ENCODE data around the gene C10orf90.
A peak's percentile ranks its signal among the peaks of the same experiment; 100 is the strongest.

The C10orf90 gene

GRCh38 chr10:126670056-126670894 is at the start of gene C10orf90:
Gene C10orf90, minus strand, starts transcription at chr10:126670693. Its CDS starts 213 bp downstream, at chr10:126670480.
- no peak for DNase-seq (ENCODE audit: low spot score)

- DNase-seq (ENCODE audit: low spot score): no peak
Observed at GRCh38 chr10:126716366-126716765, 45.9 kb upstream of the C10orf90 start.

- DNase-seq (ENCODE audit: low spot score): no peak
Observed at GRCh38 chr10:126713594-126713993, 43.1 kb upstream of the C10orf90 start.

GRCh38 chr10:126712681-126713080 is 42.2 kb upstream of the C10orf90 start:
- no peak for DNase-seq (ENCODE audit: low spot score)

GRCh38 chr10:126705951-126706565 is 35.6 kb upstream of the C10orf90 start:
- no peak for DNase-seq (ENCODE audit: low spot score)

- no peak for DNase-seq (ENCODE audit: low spot score)
Observed at GRCh38 chr10:126705131-126705530, 34.6 kb upstream of the C10orf90 start.

- DNase-seq (ENCODE audit: low spot score): no peak
Observed at GRCh38 chr10:126704649-126705048, 34.2 kb upstream of the C10orf90 start.

GRCh38 chr10:126702181-126702580 is 31.7 kb upstream of the C10orf90 start:
- no peak for DNase-seq (ENCODE audit: low spot score)

GRCh38 chr10:126701526-126701925 is 31.0 kb upstream of the C10orf90 start:
- no peak for DNase-seq (ENCODE audit: low spot score)

- DNase-seq (ENCODE audit: low spot score): no peak
Observed at GRCh38 chr10:126696684-126697083, 26.2 kb upstream of the C10orf90 start.

- DNase-seq (ENCODE audit: low spot score): no peak
Observed at GRCh38 chr10:126691456-126691855, 21.0 kb upstream of the C10orf90 start.

- DNase-seq (ENCODE audit: low spot score): no peak
Observed at GRCh38 chr10:126690534-126690933, 20.0 kb upstream of the C10orf90 start.

GRCh38 chr10:126689461-126689994 is 19.0 kb upstream of the C10orf90 start:
- no peak for DNase-seq (ENCODE audit: low spot score)

- DNase-seq (ENCODE audit: low spot score): peak; percentile 55
Observed at GRCh38 chr10:126687121-126687606, 16.7 kb upstream of the C10orf90 start.

- no peak for DNase-seq (ENCODE audit: low spot score)
Observed at GRCh38 chr10:126686719-126687118, 16.2 kb upstream of the C10orf90 start.

- DNase-seq (ENCODE audit: low spot score): peak; percentile 39
Observed at GRCh38 chr10:126686268-126686667, 15.8 kb upstream of the C10orf90 start.

GRCh38 chr10:126685756-126686155 is 15.3 kb upstream of the C10orf90 start:
- DNase-seq (ENCODE audit: low spot score): peak; percentile 31

GRCh38 chr10:126684171-126684745 is 13.8 kb upstream of the C10orf90 start:
- DNase-seq (ENCODE audit: low spot score): peak; percentile 16

GRCh38 chr10:126683466-126683865 is 13.0 kb upstream of the C10orf90 start:
- DNase-seq (ENCODE audit: low spot score): peak; percentile 11

- DNase-seq (ENCODE audit: low spot score): no peak
Observed at GRCh38 chr10:126675656-126676438, 5.4 kb upstream of the C10orf90 start.

GRCh38 chr10:126674741-126675515 is 4.4 kb upstream of the C10orf90 start:
- no peak for DNase-seq (ENCODE audit: low spot score)
